ENCODE data around the gene EPSTI1. TPM values are rescaled to one million over a fixed set of nuclear protein-coding genes. Genes with fewer than 3 reads are reported as not detected.
A peak's percentile ranks its signal among the peaks of the same experiment; 100 is the strongest.
"Not testable (repeated sequence)": the region's sequence is repeated elsewhere in the genome, so short reads cannot be mapped to it uniquely, and the experiment has no call there.

EPSTI1 gene
- total RNA-seq, 2 experiments from 2014 or later, result 8.4 to 9.7 TPM

DNA sequence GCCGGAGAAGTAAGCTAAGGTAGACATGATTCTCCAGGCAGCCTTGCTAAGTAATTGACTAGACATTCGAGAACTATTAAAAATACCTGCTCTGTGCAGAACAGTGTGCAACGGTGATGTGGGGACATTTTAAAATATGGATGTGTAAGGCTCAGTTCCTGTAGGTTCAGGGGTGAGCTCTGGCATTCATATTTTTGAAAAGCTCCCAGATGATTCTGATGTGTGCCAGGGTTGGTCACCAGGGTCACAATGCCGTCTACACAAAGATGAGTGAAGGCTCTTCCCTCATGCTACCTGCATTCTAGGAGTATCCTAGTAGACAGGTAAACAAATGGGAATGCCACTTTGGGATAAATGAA, 702 bp upstream of the EPSTI1 start:
- peak; percentile 22 for ATAC-seq
- Mint-ChIP-seq H3K27me3 (no peaks in the 10 kb centered on the region), H3K4me3 (peak overlapping the region; percentile 84), H3K4me1 (ENCODE audit: low read depth) (peaks cover 49% of the 10 kb centered on the region), H3K9me3 (no peaks in the 10 kb centered on the region), H3K27ac (peak overlapping the region; percentile 97), H3K36me3 (ENCODE audit: low read depth) (no peaks in the 10 kb centered on the region)
- ChIA-PET CTCF (interaction anchor here (0.9 to 2.6 kb wide), 4 partner anchors 20 to 90 kb away, joined by 3 to 14 read pairs (median 6); no protein-coding TSS in a partner anchor), POLR2A (interaction anchor here (0.5 to 3.5 kb wide), 11 partner anchors 9 to 677 kb away, joined by 3 to 20 read pairs (median 4); partner anchors contain the start of gene DNAJC15)
- peak; percentile 24 for DNase-seq
- intact Hi-C loops (cut with micrococcal nuclease), result no loop called here
- TF ChIP-seq, protein P1, sequence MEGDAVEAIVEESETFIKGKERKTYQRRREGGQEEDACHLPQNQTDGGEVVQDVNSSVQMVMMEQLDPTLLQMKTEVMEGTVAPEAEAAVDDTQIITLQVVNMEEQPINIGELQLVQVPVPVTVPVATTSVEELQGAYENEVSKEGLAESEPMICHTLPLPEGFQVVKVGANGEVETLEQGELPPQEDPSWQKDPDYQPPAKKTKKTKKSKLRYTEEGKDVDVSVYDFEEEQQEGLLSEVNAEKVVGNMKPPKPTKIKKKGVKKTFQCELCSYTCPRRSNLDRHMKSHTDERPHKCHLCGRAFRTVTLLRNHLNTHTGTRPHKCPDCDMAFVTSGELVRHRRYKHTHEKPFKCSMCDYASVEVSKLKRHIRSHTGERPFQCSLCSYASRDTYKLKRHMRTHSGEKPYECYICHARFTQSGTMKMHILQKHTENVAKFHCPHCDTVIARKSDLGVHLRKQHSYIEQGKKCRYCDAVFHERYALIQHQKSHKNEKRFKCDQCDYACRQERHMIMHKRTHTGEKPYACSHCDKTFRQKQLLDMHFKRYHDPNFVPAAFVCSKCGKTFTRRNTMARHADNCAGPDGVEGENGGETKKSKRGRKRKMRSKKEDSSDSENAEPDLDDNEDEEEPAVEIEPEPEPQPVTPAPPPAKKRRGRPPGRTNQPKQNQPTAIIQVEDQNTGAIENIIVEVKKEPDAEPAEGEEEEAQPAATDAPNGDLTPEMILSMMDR (IDR thresholded peaks at IDR 0.05), result no peak

DNA sequence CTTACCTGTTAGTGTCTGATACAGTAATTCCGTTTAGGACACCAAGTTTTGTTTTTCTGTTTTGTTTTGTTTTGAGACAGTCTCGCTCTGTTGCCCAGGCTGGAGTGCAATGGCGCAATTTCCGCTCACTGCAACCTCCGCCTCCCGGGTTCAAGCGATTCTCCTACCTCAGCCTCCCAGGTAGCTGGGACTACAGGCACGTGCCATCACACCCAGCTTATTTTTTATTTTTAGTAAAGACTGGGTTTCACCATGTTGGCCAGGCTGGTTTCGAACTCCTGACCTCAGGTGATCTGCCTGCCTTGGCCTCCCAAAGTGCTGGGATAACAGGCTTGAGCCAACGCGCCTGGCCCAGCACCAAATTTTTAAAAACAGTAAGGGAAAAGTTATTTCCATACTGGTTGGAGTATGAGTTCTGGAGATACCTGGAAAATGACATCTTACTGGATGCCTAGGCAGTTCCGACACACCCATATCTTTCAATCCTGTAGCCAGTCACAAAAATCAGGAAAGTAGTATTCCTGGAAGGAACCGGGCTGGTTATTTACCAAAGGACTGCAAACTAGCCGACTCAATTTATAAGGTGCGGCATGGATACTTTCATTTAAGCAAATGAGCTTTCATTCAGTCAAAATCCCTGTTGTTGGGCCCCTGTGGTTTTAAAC, 676 bp downstream of the EPSTI1 start:
- H3K27me3 Mint-ChIP-seq; DNase-seq; ATAC-seq; intact Hi-C loops (cut with micrococcal nuclease); H3K36me3 Mint-ChIP-seq (ENCODE audit: low read depth); H3K9me3 Mint-ChIP-seq: not testable (repeated sequence)
- peaks cover 36% of the 10 kb centered on the region for H3K4me1 Mint-ChIP-seq (ENCODE audit: low read depth)
- H3K27ac Mint-ChIP-seq, result peak overlapping the region; percentile 97
- ChIA-PET POLR2A (interaction anchor here (0.8 to 3.5 kb wide), 9 partner anchors 8 to 114 kb away, joined by 3 to 20 read pairs (median 6); partner anchors contain the start of gene DNAJC15), CTCF (interaction anchor here (1.6 kb wide), 1 partner anchor 91 kb away, joined by 4 read pairs; no protein-coding TSS in a partner anchor)
- H3K4me3 Mint-ChIP-seq, result peak overlapping the region; percentile 84

DNA sequence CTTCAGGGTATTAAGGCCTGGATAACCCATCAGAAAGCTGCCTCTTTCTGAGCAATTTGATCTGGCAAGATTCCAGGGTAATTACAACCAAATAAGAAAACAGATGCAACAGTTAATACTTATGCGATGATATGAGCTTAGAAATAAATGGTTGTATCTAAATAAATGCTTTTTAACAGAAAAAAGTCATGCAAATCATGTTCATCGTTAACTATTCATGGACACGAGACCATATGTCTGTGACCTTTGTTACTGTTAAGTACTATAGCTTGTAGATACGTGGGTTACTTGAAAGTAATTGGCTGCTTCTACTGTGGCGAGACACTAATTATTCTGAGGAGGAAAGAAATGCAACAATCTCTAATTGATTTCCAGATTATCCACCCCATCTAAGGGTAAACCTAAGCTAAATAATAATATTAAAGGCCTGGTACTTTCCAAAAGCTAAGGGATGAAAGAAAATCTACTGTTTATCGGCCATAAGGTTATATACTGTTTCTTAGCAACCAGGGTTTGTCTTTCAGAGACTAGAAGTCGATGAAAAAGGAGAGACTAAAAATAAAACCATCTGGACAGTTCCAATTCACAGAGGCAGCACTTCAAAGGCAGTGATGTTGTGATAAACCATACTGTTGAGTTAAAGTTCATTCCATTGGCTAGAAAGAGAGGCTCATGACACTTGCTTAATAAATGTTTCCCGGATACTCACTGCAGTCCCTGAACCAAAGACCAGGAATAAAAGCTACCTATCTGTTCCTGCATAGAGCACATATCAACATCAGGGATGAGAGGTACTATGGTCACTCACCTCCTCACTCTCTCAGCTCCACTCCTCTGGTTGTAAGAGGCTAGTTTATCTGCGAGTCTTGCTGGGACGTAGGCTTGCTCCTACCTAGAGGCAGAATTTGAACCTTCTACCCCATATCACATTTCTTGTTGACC, 1.5 kb downstream of the EPSTI1 start:
- Mint-ChIP-seq H3K27me3 (no peaks in the 10 kb centered on the region), H3K4me3 (peak overlapping the region; percentile 84), H3K36me3 (ENCODE audit: low read depth) (no peaks in the 10 kb centered on the region), H3K9me3 (no peaks in the 10 kb centered on the region), H3K27ac (peak overlapping the region; percentile 97), H3K4me1 (ENCODE audit: low read depth) (peaks cover 30% of the 10 kb centered on the region)
- ATAC-seq, result no peak
- TF ChIP-seq, protein P1 (IDR thresholded peaks at IDR 0.05), result no peak
- POLR2A ChIA-PET, result interaction anchor here (0.8 to 3.5 kb wide), 5 partner anchors 8 to 67 kb away, joined by 5 to 20 read pairs (median 7); partner anchors contain the start of gene DNAJC15
- intact Hi-C loops (cut with micrococcal nuclease), result no loop called here
- CTCF ChIA-PET, result interaction anchor here (1.1 to 4.2 kb wide), 3 partner anchors 19 to 395 kb away, joined by 3 to 22 read pairs (median 6); no protein-coding TSS in a partner anchor
- no peak for DNase-seq

GRCh38 chr13:42986176-42986574, 5.9 kb downstream of the EPSTI1 start:
- ATAC-seq, result no peak
- H3K9me3 Mint-ChIP-seq, result no peaks in the 10 kb centered on the region
- POLR2A ChIA-PET, result interaction anchor here (0.9 kb wide), 1 partner anchor 53 kb away, joined by 3 read pairs; no protein-coding TSS in a partner anchor
- no peak overlapping the region for H3K4me3 Mint-ChIP-seq
- CTCF ChIA-PET, result interaction anchor here (2.2 kb wide), 1 partner anchor 17 kb away, joined by 9 read pairs; no protein-coding TSS in a partner anchor
- H3K4me1 Mint-ChIP-seq (ENCODE audit: low read depth), result peaks cover 20% of the 10 kb centered on the region
- H3K27ac Mint-ChIP-seq, result no peak overlapping the region
- TF ChIP-seq, protein P1 (IDR thresholded peaks at IDR 0.05), result no peak
- intact Hi-C loops (cut with micrococcal nuclease), result no loop called here
- no peaks in the 10 kb centered on the region for H3K36me3 Mint-ChIP-seq (ENCODE audit: low read depth)
- H3K27me3 Mint-ChIP-seq, result no peaks in the 10 kb centered on the region
- DNase-seq, result no peak
